ENCODE measurements around the gene ZNF534.
"Not testable (repeated sequence)": the region's sequence is repeated elsewhere in the genome, so short reads cannot be mapped to it uniquely, and the experiment has no call there.

The ZNF534 gene
- 0 to 1.9 (median 0.07) reads per million in 17 experiments for total RNA-seq

GRCh38 chr19:52428937-52429336 is at the start of gene ZNF534:
ZNF534 (plus strand) TSS chr19:52429148; CDS start chr19:52431475, 2,327 bp downstream.
- no peak for DNase-seq

- no peak for DNase-seq
These were observed 37.8 kb upstream of the ZNF534 start for GRCh38 chr19:52391135-52391534.

- peak; percentile 97 to 99 (median 98) for DNase-seq
These were observed 31.5 kb upstream of the ZNF534 start, which contains the start of gene ZNF528 for GRCh38 chr19:52397310-52398080. ZNF528 (plus strand) TSS chr19:52397849; CDS start chr19:52402014, 4,165 bp downstream.

- DNase-seq, result peak; percentile 25 to 39 (median 31)
These were observed 30.9 kb upstream of the ZNF534 start for GRCh38 chr19:52398081-52398441.

- DNase-seq, result no peak
These were observed 18.7 kb upstream of the ZNF534 start for GRCh38 chr19:52410276-52410675.

- DNase-seq, result no peak
These were observed 13.2 kb upstream of the ZNF534 start for GRCh38 chr19:52415711-52416110.

- DNase-seq, result no peak
These were observed 13.2 kb downstream of the ZNF534 start for GRCh38 chr19:52442179-52442578.

- DNase-seq, result no peak
These were observed 15.6 kb downstream of the ZNF534 start for GRCh38 chr19:52444506-52444905.

- DNase-seq, result no peak
These were observed 22.3 kb downstream of the ZNF534 start for GRCh38 chr19:52451241-52451640.

- DNase-seq, result peak; percentile 46 to 77 (median 70)
These were observed 24.6 kb downstream of the ZNF534 start, which contains the start of gene ZNF578 for GRCh38 chr19:52453324-52454094. ZNF578 (plus strand) TSS chr19:52453553; CDS start chr19:52501846, 48,293 bp downstream.

- DNase-seq, result no peak
These were observed 36.0 kb downstream of the ZNF534 start for GRCh38 chr19:52464798-52465470.

GRCh38 chr19:52473655-52474350 is 44.9 kb downstream of the ZNF534 start:
- DNase-seq, result peak in 1 of 4 experiments; percentile 11

GRCh38 chr19:52474351-52475127 is 45.6 kb downstream of the ZNF534 start:
- no peak for DNase-seq

- not testable (repeated sequence) for DNase-seq
These were observed 55.3 kb downstream of the ZNF534 start for GRCh38 chr19:52484111-52484743.

GRCh38 chr19:52485064-52485463 is 56.1 kb downstream of the ZNF534 start:
- not testable (repeated sequence) for DNase-seq

- not testable (repeated sequence) for DNase-seq
These were observed 56.8 kb downstream of the ZNF534 start for GRCh38 chr19:52485561-52486240.

- no peak for DNase-seq
These were observed 63.4 kb downstream of the ZNF534 start for GRCh38 chr19:52492201-52492993.

- DNase-seq, result peak in 1 of 4 experiments; percentile 5
These were observed 64.1 kb downstream of the ZNF534 start for GRCh38 chr19:52492994-52493470.

GRCh38 chr19:52494518-52494917 is 65.6 kb downstream of the ZNF534 start:
- no peak for DNase-seq

All from suppressor macrophage (primary cell).